Heart left ventricle (tissue), 13 donors: ENCODE results near the gene EEF2KMT.

Experiments
- POLR2A ChIP-seq, 2 donors: fragments of 450-650 bp; IDR thresholded peaks; one replicate each; pipeline ENCODE4 v1.6.1; 2017; ENCODE audit warnings: antibody characterized with exemption in 2 of 2, mild to moderate bottlenecking in 2 of 2, moderate library complexity in 2 of 2
- TF ChIP-seq, protein P1 (sequence below), 12 donors: fragments of 200-600 bp; sonication (generic) in 4 of 12; IDR thresholded peaks; one replicate each; pipeline versions ENCODE4 v1.5.0 to v1.8.0; 2018 to 2022; ENCODE audit warnings: antibody characterized with exemption in 12 of 12, mild to moderate bottlenecking in 5 of 12
- donor health status: ischemic (EF 13 %, LVEDD 7.1; RV severe dilation, severe dysfunction).
- donor health status: DM: no; HTN: yes; CAD: no.
- donor health status: DM: no; HTN: no; CAD: no.
- donor health status: ischemic (EF 25% LVEDD 6.9; RV normal size, moderate dysfunction).
- donor health status: ischemic (EF 25% LVEDD 5.7; RV mildly dilated, moderate dysfunction).
- donor health status: ischemic (EF 35%, LVEDD 5.7; RV mildly dilated, moderate dysfunction).
- donor health status: nonischemic (EF 11% LVEDD 7.7; RV severe dilation, severe dysfunction).
- donor health status: DM: yes; HTN: yes; CAD: no.
- donor health status: PGD.
- donor health status: ischemic (EF 29% LVEDD 5.4; RV normal size, mild dysfunction).
- donor health status: nonischemic (EF 23%, LVEDD 6.1; RV moderate dilation, normal function).

DNA sequence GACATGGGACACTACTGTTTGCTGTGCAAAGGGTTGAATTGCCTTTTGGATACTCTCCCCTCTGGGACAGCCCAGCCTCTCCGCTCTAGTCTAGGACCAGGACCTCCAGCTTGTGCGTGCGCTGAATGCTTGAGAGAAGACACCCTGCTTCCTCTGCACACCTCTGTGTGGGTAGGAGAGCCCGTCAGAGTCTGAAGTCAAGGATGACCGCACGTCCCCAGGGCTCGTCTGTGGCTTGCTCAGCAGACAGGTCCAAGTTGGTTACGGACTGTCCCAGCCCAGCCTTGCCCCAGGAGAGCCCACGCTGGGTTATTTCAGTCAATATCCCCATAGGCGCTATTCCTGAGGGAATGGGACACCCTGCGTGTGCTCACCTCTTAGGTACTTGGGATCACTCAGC, 35.5 kb downstream of the EEF2KMT start:
- TF ChIP-seq, protein P1, sequence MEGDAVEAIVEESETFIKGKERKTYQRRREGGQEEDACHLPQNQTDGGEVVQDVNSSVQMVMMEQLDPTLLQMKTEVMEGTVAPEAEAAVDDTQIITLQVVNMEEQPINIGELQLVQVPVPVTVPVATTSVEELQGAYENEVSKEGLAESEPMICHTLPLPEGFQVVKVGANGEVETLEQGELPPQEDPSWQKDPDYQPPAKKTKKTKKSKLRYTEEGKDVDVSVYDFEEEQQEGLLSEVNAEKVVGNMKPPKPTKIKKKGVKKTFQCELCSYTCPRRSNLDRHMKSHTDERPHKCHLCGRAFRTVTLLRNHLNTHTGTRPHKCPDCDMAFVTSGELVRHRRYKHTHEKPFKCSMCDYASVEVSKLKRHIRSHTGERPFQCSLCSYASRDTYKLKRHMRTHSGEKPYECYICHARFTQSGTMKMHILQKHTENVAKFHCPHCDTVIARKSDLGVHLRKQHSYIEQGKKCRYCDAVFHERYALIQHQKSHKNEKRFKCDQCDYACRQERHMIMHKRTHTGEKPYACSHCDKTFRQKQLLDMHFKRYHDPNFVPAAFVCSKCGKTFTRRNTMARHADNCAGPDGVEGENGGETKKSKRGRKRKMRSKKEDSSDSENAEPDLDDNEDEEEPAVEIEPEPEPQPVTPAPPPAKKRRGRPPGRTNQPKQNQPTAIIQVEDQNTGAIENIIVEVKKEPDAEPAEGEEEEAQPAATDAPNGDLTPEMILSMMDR (IDR thresholded peaks at IDR 0.05): no peak
- no peak for TF ChIP-seq POLR2A (IDR thresholded peaks at IDR 0.05)
